NK-92 treated with Interleukin-12 subunit alpha and Interleukin-12 subunit beta, amount 100 ng/mL, for 24 hours (cell line): ENCODE data around the gene CALM1.

Experiments
- DNase-seq: peaks from one replicate; lab custom pipeline; 2025; lab: John Stamatoyannopoulos, UW

The CALM1 gene

DNA sequence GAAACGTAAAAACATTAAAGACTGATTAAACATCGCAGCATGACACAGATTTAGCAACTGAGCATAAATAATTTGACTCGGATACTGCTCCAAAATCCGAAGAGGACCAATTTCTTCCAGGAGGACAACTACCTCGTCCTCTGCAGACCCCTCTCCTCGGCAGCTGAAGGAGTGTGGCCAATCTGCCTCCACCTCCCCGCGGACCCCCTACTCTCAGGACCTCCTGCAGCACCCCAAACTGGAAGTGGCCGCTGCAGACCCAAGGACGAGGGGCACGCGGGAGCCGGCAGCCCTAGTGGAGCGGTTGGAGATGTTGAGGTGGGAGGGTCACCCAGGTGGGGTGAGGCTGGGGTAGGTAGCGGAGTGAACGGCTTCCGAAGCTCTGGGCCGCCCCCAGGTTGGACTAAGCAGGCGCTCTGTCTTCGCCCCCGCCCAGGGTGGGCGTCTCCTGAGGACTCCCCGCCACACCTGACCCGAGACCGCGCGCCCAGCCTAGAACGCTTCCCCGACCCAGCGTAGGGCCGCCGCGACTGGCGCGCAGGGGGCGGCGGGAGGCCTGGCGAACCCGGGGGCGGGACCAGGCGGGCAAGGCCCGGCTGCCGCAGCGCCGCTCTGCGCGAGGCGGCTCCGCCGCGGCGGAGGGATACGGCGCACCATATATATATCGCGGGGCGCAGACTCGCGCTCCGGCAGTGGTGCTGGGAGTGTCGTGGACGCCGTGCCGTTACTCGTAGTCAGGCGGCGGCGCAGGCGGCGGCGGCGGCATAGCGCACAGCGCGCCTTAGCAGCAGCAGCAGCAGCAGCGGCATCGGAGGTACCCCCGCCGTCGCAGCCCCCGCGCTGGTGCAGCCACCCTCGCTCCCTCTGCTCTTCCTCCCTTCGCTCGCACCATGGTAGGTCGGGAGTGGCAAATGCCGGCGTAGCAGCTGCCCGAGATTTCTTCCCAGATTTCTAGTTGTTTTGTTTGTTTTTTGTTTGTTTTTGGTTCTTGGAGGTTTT lies at the start of gene CALM1:
Gene CALM1 (plus strand): TSS at position 689 of the 999 bp plus-strand sequence. CDS start 202 bp downstream, at position 891.
- peak; percentile 86 for DNase-seq

DNA sequence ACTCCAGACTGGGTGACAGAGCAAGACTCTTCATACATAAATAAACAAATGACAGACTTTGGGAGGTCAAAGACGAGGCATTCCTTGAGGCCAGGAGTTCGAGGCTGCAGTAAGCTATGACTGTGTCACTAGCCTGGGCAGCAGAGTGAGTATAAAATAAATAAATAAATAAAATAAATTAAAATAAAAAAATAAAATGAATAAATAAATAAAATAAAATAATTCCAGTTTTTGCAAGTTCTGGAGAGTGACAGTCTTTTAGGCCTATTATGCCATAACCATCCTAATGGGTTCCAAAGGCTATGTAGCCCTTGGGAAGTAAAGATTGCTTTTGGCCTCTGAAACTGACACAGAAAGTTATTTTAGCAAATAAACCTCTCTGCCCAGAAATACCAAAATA lies 48.6 kb upstream of the CALM1 start:
- no peak for DNase-seq

DNA sequence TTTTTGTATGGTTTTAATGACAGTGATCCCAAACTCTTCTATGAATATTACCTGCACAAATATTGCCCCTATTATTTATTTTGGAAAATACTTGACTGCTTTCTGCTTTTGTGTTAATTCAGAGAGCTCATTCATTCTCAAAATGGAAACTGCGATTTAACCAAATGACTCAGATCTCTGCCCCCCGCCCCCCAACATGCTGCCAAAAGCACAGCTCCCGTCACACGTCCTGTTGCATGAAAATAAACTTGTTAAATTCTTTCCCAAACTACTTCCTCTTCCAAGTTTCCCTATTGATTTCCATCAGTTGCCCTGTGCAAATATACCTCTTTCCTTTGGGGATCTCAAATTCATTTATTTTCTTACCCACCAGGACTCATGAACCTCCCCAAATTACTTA lies 47.1 kb upstream of the CALM1 start:
- no peak for DNase-seq

DNA sequence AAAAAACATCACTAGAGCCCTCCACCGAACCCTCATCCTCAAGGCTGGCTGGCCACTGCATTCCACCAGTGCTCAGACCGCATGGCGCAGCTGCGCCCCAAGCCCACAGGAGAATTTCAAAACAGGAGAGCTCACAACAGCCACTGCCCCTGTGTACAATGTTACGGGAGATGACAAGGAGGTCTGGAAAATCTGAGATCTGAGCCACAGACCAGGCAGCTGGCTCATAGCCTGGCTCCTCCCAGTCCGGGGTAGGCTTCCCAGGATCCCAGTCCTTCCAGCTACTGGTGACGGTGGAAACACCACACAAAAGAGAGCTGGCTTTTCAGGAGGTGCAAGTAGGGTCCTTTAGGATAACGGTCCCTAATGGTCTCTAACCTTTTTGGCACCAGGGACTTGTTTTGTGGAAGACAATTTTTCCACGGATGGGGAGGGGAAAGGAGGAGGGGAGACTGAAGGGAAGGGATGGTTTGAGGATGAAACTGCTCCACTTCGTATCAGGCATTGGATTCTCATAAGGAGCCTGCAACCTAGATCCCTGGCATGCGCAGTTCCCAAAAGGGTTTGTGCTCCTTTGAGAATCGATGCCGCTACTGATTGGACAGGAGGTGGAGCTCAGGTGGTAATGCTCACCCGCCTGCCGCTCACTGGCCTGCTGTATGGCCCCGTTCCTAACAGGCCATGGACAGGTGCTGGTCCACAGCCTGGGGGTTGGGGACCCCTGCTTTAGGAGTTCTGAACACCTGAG lies 42.1 kb upstream of the CALM1 start:
- DNase-seq = no peak

DNA sequence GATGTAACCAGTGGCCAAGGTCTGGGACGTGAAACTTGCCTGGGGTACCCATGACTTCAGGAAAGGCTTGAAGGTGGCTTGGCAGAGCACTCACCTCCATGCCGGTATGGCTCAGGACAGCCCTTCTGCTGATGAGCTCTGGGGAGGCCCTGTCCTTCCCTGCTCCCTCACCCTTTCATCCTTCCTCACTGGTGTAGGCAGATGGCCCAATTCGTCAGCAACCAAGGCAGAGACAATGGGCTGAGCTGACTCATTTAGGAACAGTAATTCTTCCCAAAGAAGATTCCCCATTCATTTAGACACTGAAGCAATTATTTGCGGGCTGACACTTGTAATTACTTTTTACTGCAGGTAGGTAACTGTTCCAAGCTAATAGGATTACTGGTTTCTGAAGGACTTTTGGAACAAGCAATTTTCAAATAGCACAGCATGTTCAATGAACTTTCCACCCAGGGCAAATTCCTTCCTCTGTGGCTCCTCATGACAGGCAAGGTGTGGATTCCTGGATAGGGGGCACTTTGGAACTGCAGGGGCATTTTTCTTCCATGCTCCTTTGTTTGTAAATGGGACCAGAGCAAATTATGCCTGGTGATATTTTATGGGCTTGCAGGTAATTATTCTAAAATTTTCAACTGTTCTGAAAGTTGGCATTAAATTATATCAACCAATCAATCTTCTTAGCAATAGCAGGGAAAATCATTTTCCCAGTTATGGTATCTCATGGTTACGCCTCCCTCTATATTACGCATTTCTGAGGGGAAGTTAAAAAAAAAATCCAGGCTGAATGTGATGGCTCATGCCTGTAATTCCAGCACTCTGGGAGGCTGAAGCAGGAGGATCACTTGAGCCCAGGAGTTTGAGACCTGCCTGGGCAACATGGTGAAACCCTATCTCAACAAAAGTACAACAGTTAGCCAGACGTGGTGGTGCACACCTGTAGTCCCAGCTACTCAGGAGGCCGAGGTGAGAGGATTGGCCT lies 41.0 kb upstream of the CALM1 start:
- no peak for DNase-seq

DNA sequence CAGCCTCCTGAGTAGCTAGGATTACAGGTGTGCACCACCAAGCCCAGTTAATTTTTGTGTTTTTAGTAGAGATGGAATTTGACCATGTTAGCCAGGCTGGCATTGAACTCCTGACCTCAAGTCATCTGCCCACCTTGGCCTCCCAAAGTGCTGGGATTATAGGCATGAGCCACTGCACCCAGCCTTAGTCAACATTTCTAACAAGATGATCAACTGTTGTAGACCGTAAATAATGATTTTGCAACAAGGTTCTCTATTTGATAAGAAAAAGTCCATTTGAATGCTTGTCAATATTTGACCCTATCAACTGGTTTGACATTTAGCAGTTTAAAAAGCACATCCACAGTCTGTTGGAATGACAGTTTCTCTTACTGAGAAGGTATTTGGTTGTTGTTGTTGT lies 39.9 kb upstream of the CALM1 start:
- no peak for DNase-seq

DNA sequence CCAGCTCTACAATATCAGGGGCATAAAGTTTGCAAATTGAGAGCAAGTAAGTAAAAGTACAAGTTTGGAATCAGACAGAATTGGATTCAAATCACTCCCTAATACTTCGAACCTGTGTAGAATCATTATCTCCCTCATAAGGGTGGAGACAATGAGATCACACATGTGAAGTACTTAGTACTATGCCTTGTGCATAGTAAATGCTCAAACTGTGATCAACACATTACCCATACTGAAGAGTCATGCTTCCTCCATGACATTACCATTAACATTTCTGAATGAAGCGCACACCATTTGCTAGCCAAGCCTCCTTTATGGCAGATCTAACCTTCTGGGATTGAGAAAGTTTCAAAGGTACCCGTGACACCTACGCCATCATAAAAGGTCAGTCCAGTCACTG lies 38.5 kb upstream of the CALM1 start:
- no peak for DNase-seq

DNA sequence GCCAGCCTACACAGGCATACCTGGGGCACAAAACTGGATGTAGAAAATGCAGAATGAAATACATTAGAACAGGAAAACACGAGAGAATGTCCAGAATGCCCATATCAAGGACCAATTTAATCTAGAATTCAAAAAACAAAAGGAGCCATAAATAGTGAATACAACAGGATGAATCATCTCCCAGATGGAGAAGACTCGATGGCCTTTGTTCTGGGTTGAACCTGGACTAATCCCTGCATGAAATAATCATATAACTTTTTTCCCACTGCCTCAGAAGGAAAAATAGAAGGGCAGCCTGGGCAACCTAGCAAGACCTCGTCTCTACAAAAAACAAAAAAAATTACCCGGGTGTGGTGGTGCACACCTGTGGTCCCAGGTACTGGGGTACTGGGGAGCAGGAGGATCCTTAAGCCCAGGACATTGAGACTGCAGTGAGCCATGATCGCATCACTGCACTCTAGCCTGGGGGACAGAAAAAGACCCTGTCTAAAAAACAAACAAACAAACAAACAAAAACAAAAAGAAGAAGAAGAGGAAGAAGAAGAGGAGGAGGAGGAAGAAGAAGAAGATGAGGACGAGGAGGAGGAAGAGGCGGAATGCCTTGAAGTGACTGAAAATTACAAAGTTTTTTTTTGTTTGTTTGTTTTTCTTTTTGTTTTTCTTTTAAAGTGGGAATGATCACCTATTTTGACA lies 34.8 kb upstream of the CALM1 start:
- no peak for DNase-seq

DNA sequence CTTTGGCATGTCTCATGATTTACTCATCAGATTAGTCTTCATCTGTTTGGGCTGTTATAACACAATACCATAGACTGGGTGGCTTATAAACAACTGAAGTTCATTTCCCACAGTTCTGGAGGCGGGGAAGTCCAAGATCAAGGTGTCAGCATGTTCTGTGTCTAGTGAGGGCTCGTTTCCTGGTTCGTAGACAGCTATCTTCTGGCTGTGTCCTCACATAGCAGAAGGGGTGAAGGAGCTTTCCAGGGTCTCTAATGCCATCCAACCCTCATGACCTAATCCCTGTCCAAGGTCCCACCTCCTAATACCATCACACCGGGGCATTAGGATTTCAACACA lies 34.3 kb upstream of the CALM1 start:
- DNase-seq = no peak

DNA sequence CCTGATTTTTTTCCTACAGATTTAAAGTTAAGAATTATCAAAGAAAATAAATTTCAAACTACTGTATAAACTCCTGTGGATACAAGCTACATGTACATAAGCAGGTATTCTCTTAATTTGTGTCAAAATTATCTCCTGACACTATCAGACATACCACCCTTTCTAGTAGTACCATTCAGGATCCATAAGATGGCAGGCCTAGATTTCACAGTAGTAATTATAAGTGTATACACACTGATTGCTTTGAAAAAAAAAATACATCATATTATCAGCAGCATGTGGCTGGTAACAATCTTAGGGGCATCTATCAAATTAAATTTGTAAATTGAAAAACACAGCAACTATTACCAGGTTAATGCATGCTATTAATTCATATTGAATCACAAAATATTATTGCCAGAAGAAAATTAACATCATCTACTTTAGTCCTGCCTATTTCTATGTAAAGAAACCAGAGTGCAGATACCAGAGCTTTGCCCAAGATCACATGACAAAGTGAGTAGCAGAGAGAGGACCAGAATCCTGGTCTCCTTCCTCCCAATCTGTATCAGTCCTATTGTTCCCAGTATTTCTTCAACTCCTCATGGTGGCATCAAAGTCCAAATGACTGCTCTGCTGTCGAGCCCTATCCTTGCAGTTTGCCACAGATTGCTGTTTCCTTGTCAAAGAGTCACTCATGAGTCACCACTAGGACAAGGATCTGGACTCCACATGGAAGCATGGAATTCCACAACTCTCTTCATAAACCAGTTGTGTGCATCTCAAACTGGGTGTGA lies 27.7 kb upstream of the CALM1 start:
- DNase-seq = no peak

DNA sequence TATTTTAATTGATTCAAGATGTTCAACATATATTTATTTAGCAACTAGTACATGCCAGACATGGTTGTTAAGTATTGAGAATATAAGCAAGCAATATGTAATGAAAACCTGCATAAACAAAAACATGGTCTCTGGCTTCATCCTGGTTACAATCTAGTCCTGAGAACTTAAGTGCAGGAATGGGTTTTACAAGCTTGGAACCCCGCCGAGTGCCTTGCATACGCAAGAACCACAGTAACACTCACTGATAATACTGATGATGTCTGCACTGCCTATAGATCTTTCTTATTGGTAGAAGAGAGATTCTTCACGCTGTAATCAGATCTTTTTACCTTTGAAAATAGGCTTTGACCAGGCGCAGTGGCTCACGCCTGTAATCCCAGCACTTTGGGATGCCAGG lies 22.9 kb upstream of the CALM1 start:
- no peak for DNase-seq

DNA sequence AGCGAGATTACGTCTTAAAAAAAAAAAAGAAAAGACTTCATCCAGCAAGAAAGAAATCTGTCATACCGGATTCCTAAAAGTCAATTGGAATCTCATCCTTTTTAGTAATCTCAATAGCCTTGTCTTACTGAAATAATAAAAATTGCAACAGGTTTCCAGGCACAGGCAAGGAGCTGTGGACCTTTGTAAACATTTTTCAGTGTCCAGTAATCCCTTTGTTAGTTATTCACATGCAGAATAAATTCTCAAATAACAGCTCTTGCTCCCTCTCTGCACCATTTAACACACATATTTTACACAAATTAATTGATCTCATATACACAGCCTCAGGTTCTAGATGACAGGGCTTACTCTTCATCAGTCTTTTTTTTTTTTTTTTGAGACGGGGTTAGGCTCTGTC lies 22.0 kb upstream of the CALM1 start:
- DNase-seq = no peak

DNA sequence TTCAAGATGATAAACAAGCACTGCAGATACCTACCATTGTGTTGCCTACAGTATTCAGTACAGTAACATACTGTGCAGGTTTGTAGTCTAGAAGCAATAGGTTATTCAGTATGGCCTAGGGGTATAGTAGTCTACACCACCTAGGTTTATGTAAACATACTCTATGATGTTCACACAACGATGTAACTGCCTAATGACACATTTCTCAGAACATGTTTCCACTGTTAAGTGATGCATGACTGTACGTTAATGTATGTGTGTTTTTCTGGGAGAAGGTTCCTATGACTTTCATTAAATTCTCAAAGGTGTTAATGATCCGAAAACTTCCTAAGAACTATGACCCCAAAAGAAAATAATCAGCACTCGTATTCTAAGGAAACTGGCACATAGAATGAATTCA lies 20.9 kb upstream of the CALM1 start:
- no peak for DNase-seq

DNA sequence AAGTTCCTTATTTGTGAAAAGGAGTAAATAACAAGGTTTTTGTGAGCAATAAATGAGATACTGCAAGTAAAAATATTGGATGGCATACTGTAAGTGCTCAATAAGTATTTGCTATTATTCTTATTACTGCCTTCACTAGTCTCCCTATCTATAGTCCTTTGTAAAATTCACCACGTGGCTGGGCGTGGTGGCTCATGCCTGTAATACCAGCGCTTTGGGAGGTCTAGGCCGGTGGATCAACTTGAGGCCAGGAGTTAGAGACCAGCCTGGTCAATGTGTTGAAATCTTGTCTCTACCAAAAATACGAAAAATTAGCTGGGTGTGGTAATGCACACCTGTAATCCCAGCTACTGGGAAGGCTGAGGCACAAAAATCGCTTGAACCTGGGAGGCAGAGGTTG lies 18.6 kb upstream of the CALM1 start:
- no peak for DNase-seq

DNA sequence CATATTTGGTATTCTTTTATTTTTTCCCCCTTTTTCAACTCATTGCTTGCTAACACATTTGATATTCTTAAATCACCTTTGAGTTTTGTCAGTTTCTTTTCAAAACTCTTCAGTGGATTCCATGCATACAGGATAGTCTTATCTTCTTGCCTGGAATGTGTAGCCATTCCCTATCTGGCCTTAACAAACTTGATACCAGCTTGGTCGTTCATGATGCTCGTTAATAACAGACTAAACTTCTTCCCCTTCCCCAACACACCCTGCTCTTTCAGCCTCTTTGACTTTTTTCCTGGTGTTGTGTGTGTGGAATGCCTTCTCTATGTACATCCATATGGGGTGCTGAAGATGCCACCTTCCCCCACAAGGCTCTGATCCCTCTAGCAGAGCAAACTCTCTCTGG lies 17.7 kb upstream of the CALM1 start:
- DNase-seq = no peak

DNA sequence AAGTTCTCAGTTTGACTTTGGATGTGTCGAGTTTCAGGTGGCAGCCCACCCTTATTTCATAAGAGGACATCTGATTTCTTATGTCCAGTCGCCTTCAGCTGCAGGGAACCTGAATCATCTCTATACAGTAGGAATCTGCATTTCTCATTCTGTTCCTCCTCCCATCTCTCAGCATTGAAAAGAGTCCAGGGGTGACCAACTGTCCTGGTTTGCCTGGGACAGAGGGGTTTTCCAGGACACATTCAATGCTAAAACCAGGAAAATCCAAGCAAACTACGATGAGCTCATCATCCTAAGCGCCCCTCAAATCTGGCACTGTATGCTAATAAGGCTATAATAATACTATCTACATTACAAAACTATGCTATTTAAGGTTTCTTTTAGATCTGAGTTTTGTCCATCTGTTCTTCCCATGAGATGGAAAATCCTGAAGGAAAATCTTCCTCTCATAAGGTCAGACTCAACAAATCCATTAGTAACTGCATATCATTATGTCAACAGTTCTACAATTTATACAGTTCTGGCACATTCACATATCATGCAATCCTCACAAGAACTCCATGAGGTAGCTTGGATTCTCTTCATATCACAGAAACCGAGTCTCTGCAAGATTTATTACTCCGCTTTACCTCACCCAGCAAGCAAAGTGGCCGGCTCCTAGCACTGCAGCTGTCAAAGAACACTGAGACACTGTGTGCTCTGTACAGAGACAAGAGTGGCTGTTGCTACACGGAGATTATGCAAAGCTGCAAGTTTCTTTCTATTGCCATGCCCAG lies 15.6 kb upstream of the CALM1 start:
- DNase-seq = no peak

DNA sequence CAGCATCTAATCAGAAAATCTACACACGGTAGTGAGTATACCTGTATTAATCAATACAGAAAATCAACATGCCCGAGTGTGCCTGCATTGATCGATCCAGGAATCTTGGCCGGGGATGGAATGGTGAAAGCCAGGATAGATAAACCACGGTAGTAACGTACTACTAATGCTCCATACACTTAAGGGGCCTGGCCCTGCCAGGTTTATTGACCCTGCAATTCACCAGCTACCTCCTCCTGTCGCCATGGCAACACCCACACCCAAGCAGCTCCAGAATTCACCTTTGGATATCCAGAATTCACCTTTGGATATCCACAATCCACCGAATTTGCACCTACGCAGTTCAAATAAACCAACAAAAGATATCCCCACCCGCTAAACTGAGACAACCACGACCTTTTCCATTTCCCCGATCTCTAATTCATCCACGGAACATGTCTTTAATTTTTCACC lies 14.8 kb upstream of the CALM1 start:
- DNase-seq = no peak

DNA sequence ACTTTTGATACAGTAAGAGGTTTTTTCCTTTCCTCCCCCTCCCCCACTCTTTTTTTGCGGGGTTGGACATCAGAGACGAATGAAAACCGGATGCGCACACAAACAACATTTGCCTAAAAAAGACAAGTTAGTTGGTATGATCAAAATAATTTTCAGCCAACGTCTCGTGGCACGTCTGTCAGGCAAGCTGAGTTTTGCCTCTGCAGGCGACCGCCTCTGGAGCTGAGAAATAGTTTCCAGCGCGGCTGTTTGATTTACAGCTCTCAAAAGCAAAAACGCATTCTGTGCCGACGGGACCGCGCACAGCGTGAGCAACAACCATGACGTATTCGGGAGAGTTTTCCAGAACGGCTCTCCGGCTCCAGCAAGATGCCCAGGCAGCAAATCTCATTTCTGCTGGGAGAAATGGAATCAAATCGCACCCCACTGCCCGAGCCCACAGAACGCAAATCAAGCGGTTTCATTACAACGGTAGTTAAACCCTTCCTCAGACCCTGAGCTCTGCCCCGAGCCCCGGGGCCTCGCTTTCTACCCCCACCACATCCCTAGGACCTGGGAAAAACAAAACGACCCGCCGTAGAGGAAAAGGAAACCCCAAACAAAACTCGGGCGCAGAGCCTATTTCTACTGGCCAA lies 14.2 kb upstream of the CALM1 start:
- peak; percentile 52 for DNase-seq

DNA sequence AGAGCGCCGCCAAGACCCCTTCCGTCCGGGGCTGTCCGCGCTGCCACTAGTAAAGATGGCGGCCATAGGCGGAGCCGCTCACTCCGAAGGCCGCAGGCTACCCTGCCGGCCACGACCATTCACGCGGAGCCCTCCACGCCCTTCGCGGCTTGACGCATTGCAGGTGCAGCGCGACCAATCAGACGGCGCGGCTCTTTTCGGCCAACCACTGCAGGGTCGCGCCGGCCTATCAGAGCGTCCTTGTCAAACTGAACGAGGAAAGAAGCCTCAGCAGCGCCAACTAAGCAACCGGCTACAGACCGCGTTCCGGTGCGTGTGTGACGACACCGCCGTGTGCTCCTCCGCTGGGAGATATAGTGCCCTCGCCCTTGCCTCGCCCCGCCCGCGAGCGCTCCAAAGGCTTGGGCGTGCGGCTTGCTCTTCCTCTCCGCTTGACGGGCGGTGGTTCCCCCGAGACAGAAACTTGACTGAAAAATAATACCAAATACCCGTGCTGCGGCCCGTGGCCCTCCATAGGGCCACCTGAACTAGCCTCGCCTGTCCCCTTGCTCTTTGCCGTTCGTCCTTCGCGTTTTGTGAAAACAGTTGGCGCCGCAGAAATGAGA lies 13.6 kb upstream of the CALM1 start:
- DNase-seq = peak; percentile 98
